GM12873 (cell line): ENCODE results near the gene ERVH48-1.

Experiments
- CTCF ChIP-seq: IDR thresholded peaks from 2 replicates; pipeline ENCODE4 v1.5.1; 2012; ENCODE audit warnings: low read depth, mild to moderate bottlenecking, moderate library complexity, low read length, control low read depth; ENCODE audit not compliant: insufficient read depth; ENCODE audit errors: missing control alignments

Gene ERVH48-1

DNA sequence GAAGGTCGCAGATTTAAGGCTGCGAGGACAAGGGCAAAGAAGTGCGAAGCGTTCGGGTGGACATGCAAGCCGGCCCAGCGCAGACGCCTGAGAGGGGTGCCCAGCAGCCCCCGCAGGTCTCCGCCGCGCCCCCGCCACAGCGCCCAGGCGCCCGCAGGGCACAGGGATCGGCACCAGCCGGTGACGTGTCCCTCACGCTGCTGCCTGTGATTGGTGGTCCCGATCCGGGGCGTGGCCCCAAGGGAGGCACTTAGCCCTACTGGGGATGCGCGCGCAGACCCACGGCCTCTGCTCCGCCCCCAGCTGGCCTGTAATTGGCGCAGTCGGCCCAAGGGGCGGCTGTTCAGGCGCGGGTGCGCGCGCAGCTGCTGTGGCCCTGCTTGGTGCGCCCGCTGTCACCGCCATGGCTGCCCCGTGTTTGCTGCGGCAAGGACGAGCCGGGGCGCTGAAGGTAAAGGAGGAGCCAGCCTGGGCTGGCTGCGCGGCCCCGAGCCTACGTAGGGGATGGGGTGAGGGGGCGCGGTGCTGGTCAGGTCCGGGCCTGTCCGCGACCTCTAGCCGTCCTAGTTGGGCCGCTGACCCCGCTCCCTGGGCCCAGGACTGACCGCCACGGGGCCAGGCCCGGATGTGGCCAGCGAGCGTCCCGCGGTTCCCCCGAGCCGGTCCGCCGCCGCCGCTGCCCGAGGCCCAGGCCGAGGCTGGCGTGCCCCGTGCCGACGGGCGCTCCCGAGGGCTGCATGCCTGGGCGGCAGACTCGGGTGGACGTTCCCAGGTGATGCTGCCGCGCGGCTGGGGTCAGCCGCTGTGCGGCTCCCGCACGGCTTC, 32.3 kb downstream of the ERVH48-1 start, which contains the start of gene NDUFV3:
Gene NDUFV3, plus strand, starts transcription at position 379 of the 825 bp plus-strand sequence. Its CDS starts 25 bp downstream, at position 404.
- no peak for TF ChIP-seq CTCF

DNA sequence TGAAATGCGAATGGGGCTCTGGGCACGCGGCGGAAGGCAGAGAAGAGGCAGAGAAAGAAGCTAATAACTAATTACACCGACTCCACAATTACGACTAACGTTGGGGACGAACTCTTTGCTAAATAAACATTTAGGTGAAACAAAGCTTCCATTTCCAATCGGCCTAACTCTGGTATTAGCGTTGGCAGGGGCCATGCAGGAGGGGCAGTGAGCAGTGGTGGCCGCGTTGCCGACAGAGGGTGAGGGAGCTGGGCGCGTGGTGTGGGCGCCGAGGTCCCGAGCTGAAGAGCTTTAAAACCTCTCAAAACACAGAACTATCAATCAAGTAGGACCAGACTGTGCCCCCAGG, 32.9 kb downstream of the ERVH48-1 start:
- TF ChIP-seq CTCF: no peak

GRCh38 chr21:42887326-42887725, 38.1 kb downstream of the ERVH48-1 start:
- TF ChIP-seq CTCF: no peak

DNA sequence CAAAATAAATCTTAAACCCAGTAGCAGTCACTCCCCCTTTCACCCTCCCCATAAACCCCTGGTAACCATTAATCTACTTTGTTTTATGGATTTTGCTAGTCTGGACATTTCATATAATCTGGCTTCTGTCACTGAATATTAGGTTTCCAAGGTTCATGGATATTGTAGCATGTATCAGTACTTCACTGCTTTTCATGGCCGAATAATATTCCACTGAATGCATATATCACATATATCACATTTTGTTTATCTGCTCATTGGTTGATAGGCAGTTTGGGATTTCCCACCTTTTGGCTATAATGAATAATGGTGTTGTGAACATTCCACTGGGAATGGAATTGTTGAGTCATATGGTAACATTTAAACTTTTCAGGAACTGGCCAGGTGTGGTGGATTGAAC, 41.5 kb downstream of the ERVH48-1 start:
- TF ChIP-seq CTCF: no peak

DNA sequence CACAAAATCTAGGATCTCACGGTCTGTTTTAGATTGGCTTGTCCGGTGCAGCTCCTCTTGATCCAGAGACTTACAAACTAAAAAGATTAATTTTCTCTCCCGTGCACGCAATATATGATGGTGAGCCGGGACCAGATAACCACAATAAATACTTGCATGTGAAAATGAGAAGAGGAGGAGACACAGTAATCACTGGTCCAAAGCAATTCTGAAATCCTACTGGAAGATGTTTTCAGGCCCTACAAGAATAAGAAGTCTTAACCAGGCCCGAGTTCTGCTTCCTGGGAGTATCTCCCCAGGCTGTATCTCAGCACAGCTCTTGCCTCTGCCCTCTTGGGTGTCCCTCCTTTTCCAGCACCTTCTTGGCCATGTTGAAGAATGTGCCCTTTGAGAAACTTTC, 45.1 kb downstream of the ERVH48-1 start:
- no peak for TF ChIP-seq CTCF

DNA sequence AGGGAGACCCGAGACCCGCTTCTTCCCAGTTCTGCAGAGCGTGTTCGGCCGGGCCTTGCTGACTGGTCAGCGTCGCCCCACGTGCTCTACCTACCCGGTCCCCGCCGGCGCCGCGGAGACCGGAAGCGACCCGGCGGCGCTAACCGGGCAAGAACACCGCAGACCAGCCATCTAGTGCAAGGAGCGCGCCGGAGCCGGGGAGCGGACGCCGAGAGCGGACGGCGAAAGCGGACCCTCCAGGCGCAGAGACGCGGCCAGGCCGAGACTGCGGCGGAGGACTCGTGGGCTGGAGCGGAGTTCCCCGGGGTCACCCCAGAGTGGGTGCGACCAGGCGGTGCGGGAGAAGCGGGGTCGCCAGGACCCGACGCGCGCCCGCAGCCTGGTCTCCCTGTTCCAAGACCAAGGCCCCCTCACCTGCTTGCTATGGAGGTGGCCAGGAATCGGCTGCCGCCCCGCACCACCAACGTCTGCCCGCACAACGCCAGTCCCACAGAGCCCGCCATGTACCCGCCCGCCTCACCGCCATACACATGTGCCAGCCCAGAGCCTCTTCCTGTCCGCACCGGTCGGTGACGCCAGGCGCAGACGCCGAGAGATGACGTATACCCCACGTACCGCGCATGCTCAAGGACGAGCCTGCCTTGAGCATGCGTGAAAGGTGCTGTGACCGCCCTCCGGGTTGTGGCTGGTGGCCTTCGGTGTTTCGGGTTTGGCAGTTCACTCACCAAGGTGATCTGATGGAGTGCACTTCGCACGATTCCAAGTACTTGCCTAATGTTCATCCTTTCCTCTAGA, 46.2 kb downstream of the ERVH48-1 start, which contains the start of gene WDR4:
Gene WDR4, minus strand, starts transcription at position 547 of the 795 bp plus-strand sequence. Its CDS starts 44 bp downstream, at position 503.
- TF ChIP-seq CTCF: no peak

DNA sequence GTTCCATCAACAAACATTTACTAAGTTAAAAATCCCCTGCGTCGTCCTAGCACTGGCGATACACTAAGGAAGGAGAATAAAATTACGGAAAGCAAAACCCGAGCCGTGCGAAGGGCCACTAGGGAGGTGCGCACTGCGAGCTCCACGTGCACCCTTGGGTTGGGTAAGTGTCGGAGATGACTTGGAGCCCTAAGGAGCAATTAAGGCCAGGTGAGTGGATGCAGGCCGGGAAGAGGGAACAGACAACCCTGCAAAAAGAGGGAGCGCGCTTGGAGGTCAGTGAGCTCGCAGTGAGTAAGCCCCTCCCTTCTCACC, 46.8 kb downstream of the ERVH48-1 start:
- TF ChIP-seq CTCF: no peak
